SU-DHL-6 (cell line): ENCODE results near the gene ADGRG1.
"Not testable (repeated sequence)": the region's sequence is repeated elsewhere in the genome, so short reads cannot be mapped to it uniquely, and the experiment has no call there.

Experiments used
- H2AFZ ChIP-seq: fragments of 200-600 bp; sonication (generic); 2 replicates; pipeline ENCODE4 v1.6.1; 2014; ENCODE audit warnings: low read depth, mild to moderate bottlenecking, moderate library complexity, mixed read lengths, antibody characterized with exemption, low read length; ENCODE audit not compliant: severe bottlenecking
- H3F3A ChIP-seq: fragments of 200-600 bp; shearing (Covaris generic); 2 replicates; pipeline ENCODE4 v1.6.0; 2016; ENCODE audit warnings: antibody characterized with exemption, mild to moderate bottlenecking; ENCODE audit not compliant: insufficient read depth
- H3K27ac ChIP-seq: fragments of 200-600 bp; sonication (generic); 2 replicates; pipeline ENCODE4 v1.5.1; 2016; ENCODE audit warnings: low read depth, mild to moderate bottlenecking, low read length, moderate library complexity, mixed read lengths
- H3K27me3 ChIP-seq: fragments of 200-600 bp; sonication (generic), shearing (Covaris generic); 2 replicates; pipeline ENCODE4 v1.6.0; 2014; ENCODE audit warnings: mild to moderate bottlenecking, low read length
- H3K36me3 ChIP-seq: fragments of 200-600 bp; sonication (generic); 2 replicates; pipeline ENCODE4 v1.6.1; 2014; ENCODE audit warnings: mild to moderate bottlenecking, low read length, mixed read lengths
- H3K4me2 ChIP-seq: fragments of 300-600, 200-600 bp; shearing (Covaris generic), sonication (generic); 2 replicates; pipeline ENCODE4 v1.6.0; 2014; ENCODE audit warnings: low read length, low read depth, mild to moderate bottlenecking; ENCODE audit not compliant: poor library complexity, severe bottlenecking
- H3K4me3 ChIP-seq: fragments of 200-600 bp; sonication (generic); 2 replicates; pipeline ENCODE4 v1.5.1; 2014; ENCODE audit warnings: antibody characterized with exemption, low read length, mild to moderate bottlenecking, mixed read lengths; ENCODE audit not compliant: insufficient read depth, poor library complexity, severe bottlenecking
- H3K79me2 ChIP-seq: fragments of 200-600 bp; sonication (generic); 2 replicates; pipeline ENCODE4 v1.6.1; 2014; ENCODE audit warnings: mild to moderate bottlenecking, low read length, moderate library complexity; ENCODE audit not compliant: insufficient read depth
- H3K9ac ChIP-seq: fragments of 200-600 bp; sonication (generic); 2 replicates; pipeline ENCODE4 v1.7.0; 2014; ENCODE audit warnings: mild to moderate bottlenecking, low read length
- H3K9me2 ChIP-seq: fragments of 200-600 bp; sonication (generic); replicated peaks from 2 replicates; pipeline ENCODE4 v1.6.1; 2014; ENCODE audit warnings: low read length; ENCODE audit not compliant: insufficient read depth
- H3K9me3 ChIP-seq: fragments of 200-600 bp; sonication (generic); 2 replicates; pipeline ENCODE4 v1.6.1; 2014; ENCODE audit warnings: low read length, mixed read lengths; ENCODE audit not compliant: insufficient read depth
- H4K20me1 ChIP-seq: fragments of 200-600 bp; sonication (generic); 2 replicates; pipeline ENCODE4 v1.6.1; 2014; ENCODE audit warnings: low read depth, mild to moderate bottlenecking, antibody characterized with exemption, low read length, moderate library complexity, mixed read lengths
- EZH2phosphoT487 ChIP-seq: fragments of 200-600 bp; sonication (generic), shearing (Covaris generic); conservative IDR thresholded peaks from 2 replicates; pipeline ENCODE4 v1.6.1; 2018; ENCODE audit warnings: mild to moderate bottlenecking, antibody characterized with exemption, low read length, moderate library complexity, mixed read lengths
- TF ChIP-seq, protein P1 (sequence below): fragments of 200-600 bp; sonication (generic); IDR thresholded peaks from one replicate; pipeline ENCODE4 v1.5.1; 2017; ENCODE audit warnings: antibody characterized with exemption, mild to moderate bottlenecking, low read length, moderate library complexity; ENCODE audit not compliant: insufficient read depth, poor library complexity, severe bottlenecking

Gene ADGRG1

DNA sequence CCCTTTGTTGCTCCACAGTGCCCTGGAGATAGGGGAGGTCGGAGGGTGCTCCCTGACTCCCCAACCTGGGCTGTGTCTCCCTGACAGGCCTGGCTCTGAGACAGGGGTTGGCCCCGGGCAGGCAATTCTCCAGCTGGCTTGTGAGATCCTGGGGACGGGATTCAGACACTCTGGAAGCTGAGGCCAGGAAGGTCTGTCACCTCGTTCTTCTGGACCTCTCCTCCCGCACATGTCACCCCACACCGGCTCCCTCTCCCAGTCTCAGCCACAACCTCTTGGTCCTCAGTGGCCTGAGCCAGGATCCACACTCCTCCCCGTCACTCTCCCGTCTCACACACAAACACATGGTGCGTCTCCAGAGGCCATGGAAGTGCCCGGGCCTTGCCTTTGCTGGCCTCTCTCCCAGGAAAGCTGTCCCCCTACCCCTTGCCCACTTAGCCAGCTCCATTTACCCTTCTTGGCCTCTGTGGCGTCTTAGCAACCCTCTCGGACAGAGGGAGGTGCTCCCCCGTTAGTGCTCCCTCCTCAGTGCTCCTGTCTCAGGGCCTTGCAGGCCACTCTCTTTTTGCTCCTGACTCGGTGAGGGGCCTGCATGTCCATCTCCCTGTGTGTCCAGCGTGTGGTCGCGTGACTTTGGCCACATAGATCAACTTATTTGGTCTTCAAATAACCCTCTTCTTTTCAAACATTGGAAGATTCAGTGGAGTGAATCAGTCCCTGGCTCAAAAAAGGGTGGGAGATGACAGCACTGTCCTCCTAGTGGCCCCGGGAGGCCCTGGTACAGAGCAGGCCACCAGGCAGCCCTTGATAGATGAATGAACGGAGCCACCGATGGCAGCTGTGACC, 40.4 kb downstream of the ADGRG1 start:
- no peaks in the 10 kb centered on the region for H3K27me3 ChIP-seq
- H3K4me2 ChIP-seq = no peak overlapping the region
- no peaks in the 10 kb centered on the region for H3K9me2 ChIP-seq
- H4K20me1 ChIP-seq = no peaks in the 10 kb centered on the region
- no peaks in the 10 kb centered on the region for H3F3A ChIP-seq
- TF ChIP-seq EZH2phosphoT487 = no peak
- TF ChIP-seq, protein P1, sequence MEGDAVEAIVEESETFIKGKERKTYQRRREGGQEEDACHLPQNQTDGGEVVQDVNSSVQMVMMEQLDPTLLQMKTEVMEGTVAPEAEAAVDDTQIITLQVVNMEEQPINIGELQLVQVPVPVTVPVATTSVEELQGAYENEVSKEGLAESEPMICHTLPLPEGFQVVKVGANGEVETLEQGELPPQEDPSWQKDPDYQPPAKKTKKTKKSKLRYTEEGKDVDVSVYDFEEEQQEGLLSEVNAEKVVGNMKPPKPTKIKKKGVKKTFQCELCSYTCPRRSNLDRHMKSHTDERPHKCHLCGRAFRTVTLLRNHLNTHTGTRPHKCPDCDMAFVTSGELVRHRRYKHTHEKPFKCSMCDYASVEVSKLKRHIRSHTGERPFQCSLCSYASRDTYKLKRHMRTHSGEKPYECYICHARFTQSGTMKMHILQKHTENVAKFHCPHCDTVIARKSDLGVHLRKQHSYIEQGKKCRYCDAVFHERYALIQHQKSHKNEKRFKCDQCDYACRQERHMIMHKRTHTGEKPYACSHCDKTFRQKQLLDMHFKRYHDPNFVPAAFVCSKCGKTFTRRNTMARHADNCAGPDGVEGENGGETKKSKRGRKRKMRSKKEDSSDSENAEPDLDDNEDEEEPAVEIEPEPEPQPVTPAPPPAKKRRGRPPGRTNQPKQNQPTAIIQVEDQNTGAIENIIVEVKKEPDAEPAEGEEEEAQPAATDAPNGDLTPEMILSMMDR = no peak
- H3K79me2 ChIP-seq = no peaks in the 10 kb centered on the region
- H3K9ac ChIP-seq = no peak overlapping the region
- H3K36me3 ChIP-seq = no peaks in the 10 kb centered on the region
- H3K27ac ChIP-seq = no peak overlapping the region
- H3K9me3 ChIP-seq = no peaks in the 10 kb centered on the region
- no peak overlapping the region for H2AFZ ChIP-seq
- H3K4me3 ChIP-seq = no peak overlapping the region

DNA sequence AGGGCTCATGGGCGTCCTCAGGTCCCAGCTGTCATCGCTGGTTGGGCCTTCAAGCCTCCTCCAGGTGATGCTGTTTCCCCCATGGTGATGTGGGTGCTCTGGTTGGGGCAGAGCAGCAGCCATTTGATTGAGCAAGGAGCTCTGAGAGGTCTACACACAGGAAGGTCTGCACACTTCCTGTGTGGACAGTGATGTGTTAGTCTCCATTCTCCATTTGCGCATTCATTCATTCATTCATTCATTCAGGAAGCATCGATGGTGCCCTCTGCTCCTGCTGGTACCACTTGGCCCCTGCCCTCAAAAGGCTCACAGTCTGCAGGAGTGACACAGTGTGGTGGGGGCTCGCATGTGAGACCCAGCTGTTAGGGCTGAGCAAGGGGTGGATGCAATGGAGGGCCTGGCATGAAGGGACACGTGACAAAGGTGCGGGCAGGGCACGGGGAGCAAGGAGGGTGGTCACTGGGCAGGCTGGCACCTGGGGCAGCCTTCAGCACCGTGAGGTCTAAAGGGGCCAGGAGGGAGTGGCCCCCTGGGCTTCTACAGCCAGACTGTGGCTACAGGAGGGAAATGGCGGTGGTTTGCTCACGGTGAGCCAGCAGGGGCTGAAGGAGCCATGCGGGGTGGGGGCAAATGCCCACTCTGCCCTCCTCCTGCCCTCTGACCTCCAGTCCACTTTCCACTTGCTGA, 41.2 kb downstream of the ADGRG1 start:
- no peak for TF ChIP-seq EZH2phosphoT487
- TF ChIP-seq, protein P1 = no peak
- Histone ChIP-seq H3K9ac (no peak overlapping the region), H3K27ac (no peak overlapping the region)

DNA sequence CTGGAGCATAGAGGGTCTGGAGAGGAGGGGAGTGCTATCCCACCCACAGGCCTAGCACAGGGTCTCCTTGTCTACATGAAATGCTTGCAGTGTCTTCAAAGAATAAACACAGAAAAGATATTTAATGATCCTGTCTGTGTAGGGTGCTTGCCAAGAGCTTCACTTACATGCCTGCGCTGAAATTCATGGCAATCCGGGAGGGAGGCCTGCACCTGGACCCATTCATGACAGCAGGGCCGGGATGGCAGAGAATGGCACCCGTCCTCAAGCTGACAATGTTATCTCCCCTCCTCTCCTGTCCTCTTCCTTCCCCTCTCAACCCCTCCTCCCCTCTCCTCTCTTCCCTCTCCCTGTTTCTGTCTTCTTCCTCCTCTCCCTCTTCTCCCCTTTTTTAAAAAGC, 41.8 kb downstream of the ADGRG1 start:
- Histone ChIP-seq H3K27me3 (no peaks in the 10 kb centered on the region), H3K79me2 (no peaks in the 10 kb centered on the region), H3K9ac (no peak overlapping the region), H3K9me2 (no peaks in the 10 kb centered on the region), H3K4me3 (no peak overlapping the region), H3F3A (no peaks in the 10 kb centered on the region), H3K27ac (no peak overlapping the region), H3K36me3 (no peaks in the 10 kb centered on the region), H3K9me3 (no peaks in the 10 kb centered on the region), H3K4me2 (no peak overlapping the region), H4K20me1 (no peaks in the 10 kb centered on the region), H2AFZ (no peak overlapping the region)
- TF ChIP-seq, protein P1 = no peak
- no peak for TF ChIP-seq EZH2phosphoT487

More for the DNA sequence above, 41.2 kb downstream of the ADGRG1 start:
- Histone ChIP-seq H4K20me1 (no peaks in the 10 kb centered on the region), H3K4me3 (no peak overlapping the region), H2AFZ (no peak overlapping the region), H3K9me3 (no peaks in the 10 kb centered on the region), H3K36me3 (no peaks in the 10 kb centered on the region), H3K4me2 (no peak overlapping the region), H3K9me2 (no peaks in the 10 kb centered on the region), H3F3A (no peaks in the 10 kb centered on the region), H3K79me2 (no peaks in the 10 kb centered on the region), H3K27me3 (no peaks in the 10 kb centered on the region)

DNA sequence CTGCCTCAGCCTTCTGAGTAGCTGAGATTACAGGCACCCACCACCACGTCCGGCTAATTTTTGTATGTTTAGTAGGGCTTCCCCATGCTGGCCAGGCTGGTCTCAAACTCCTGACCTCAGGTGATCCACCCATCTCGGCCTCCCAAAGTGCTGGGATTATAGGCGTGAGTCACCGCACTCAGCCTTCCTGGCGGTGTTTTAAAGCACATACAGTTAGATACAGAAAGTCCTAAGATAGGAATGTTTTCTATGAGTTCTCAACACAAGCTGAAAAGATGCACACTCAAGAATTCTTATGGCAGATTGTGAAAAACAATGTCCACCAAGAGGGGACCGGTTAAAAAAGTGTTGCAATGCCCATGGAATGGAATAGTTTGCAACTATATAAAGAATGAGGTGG, 43.0 kb downstream of the ADGRG1 start:
- H3K9me2 ChIP-seq, H3F3A ChIP-seq, H3K4me2 ChIP-seq, H3K79me2 ChIP-seq, H3K9me3 ChIP-seq, H4K20me1 ChIP-seq, H2AFZ ChIP-seq, H3K9ac ChIP-seq, H3K4me3 ChIP-seq, H3K36me3 ChIP-seq, H3K27me3 ChIP-seq, H3K27ac ChIP-seq: not testable (repeated sequence)
